Measurements from ENCODE around the gene MTCH2. TPM values are rescaled to one million over a fixed set of nuclear protein-coding genes. Genes with fewer than 3 reads are reported as not detected.

Gene MTCH2
- total and polyA plus RNA-seq, 10 donors, result 21.5 to 47.1 (median 36.5) TPM

DNA sequence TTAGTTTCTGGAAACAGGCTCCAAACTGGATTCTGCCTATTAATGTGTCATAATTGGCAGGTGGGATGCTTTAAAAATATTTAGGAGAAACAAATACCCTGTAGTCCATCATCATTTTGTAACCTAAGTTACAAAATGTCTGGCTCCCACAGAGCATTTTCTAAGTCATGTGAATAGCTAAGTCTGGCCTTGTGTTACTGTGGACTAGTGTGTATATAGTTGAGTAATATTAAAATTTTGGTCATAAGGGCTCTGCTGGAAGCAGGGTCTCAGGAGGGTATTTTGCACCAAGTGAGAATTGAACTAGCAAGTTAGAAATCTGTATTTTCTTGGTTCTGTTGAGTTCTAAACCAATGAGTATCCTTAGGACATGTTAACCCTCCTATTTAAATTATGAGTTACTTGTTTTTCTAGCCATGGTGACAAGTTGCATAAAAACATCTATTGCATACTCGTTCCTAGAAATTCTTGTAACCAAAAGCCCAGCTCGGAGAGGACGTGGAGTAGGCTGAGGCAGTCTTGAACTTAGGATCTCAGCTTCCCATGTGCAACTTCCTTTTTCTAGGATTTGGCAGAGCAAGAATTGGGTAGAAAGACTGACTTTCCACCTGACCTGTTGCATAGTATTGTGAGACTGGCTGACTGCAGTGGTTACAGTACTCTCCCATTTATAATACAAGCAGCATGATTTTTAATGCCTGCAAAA lies 71.6 kb downstream of the MTCH2 start:
- no peak for DNase-seq
- TF ChIP-seq, protein P1, sequence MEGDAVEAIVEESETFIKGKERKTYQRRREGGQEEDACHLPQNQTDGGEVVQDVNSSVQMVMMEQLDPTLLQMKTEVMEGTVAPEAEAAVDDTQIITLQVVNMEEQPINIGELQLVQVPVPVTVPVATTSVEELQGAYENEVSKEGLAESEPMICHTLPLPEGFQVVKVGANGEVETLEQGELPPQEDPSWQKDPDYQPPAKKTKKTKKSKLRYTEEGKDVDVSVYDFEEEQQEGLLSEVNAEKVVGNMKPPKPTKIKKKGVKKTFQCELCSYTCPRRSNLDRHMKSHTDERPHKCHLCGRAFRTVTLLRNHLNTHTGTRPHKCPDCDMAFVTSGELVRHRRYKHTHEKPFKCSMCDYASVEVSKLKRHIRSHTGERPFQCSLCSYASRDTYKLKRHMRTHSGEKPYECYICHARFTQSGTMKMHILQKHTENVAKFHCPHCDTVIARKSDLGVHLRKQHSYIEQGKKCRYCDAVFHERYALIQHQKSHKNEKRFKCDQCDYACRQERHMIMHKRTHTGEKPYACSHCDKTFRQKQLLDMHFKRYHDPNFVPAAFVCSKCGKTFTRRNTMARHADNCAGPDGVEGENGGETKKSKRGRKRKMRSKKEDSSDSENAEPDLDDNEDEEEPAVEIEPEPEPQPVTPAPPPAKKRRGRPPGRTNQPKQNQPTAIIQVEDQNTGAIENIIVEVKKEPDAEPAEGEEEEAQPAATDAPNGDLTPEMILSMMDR (IDR thresholded peaks at IDR 0.05 in 8 of 11, conservative IDR thresholded peaks at IDR 0.05 in 3 of 11), result no peak
- no peak for TF ChIP-seq POLR2AphosphoS5 (IDR thresholded peaks at IDR 0.05)
- TF ChIP-seq POLR2A (IDR thresholded peaks at IDR 0.05), result no peak
- Histone ChIP-seq H3K36me3 (peaks cover 9 to 75% (median 57%) of the 10 kb centered on the region in 6 donors), H3K27me3 (replicated peaks in 1 of 7) (no peaks in the 10 kb centered on the region), H3K27ac (no peak overlapping the region), H3K9me3 (no peaks in the 10 kb centered on the region), H3K4me3 (no peak overlapping the region), H3K4me1 (peaks cover 6 to 68% (median 14%) of the 10 kb centered on the region in 6 donors)
- WGBS, 5 donors, result 63 to 83% (median 76%) methylated on average over 3 of the region's 3 CpGs
- intact Hi-C loops (cut with DNase I; ENCODE audit: low total_unique reads), result no loop called here

DNA sequence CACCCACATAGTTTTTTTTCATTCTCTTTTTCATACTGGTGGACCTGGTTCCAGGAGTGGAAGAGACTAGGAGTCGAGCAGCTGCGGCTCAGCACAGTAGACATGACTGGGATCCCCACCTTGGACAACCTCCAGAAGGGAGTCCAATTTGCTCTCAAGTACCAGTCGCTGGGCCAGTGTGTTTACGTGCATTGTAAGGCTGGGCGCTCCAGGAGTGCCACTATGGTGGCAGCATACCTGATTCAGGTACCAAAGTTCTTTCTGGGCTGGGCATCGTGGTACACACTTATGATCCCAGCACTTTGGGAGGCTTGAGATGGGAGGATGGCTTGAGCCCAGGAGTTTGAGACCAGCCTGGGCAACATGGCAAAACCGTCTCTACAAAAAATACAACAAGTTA lies 72.7 kb downstream of the MTCH2 start:
- WGBS, 5 donors, result 95 to 99% (median 98%) methylated on average over 7 of the region's 7 CpGs
- intact Hi-C loops (cut with DNase I; ENCODE audit: low total_unique reads), result no loop called here
- Histone ChIP-seq H3K9me3 (no peaks in the 10 kb centered on the region), H3K27ac (no peak overlapping the region), H3K27me3 (replicated peaks in 1 of 7) (no peaks in the 10 kb centered on the region), H3K36me3 (peaks cover 9 to 63% (median 45%) of the 10 kb centered on the region in 6 donors), H3K4me1 (peaks cover 11 to 65% (median 20%) of the 10 kb centered on the region in 6 donors), H3K4me3 (no peak overlapping the region)
- DNase-seq, result peak; percentile 10
- TF ChIP-seq, protein P1 (IDR thresholded peaks at IDR 0.05 in 8 of 11, conservative IDR thresholded peaks at IDR 0.05 in 3 of 11), result no peak
- TF ChIP-seq POLR2AphosphoS5 (IDR thresholded peaks at IDR 0.05), result no peak
- no peak for TF ChIP-seq POLR2A (IDR thresholded peaks at IDR 0.05)

Small RNAs within 50 kb of the gene (small RNA-seq; reads per million reads assigned to genes)
- 0 reads per million in 4 donors for gene RNU5E-10P

Other genes with a start within 250 kb of the MTCH2 start
- 10 to 100 TPM; 26.3 to 48.4 (median 43.2) TPM for gene SLC39A13, start 234.0 kb downstream of the MTCH2 start, total RNA-seq
- 10 to 100 TPM; 21.7 to 40.2 (median 26.0) TPM for gene SLC39A13, start 234.0 kb downstream of the MTCH2 start, polyA plus RNA-seq
- 10 to 100 TPM; 59.7 to 80.8 (median 66.4) TPM for gene PSMC3, start 216.1 kb downstream of the MTCH2 start, total RNA-seq
- gene PSMC3, start 216.1 kb downstream of the MTCH2 start, polyA plus RNA-seq, result 100 to 1,000 TPM in 1 of 3 donors, 10 to 100 TPM in 2; 64.3 to 105 (median 90.0) TPM
- 1 to 10 TPM in 3 of 7 donors, under 1 TPM in 2, not detected in 2; 0.42 to 1.6 (median 1.2) TPM for gene RAPSN, start 193.4 kb downstream of the MTCH2 start, total RNA-seq
- gene RAPSN, start 193.4 kb downstream of the MTCH2 start, polyA plus RNA-seq, result 1 to 10 TPM in 1 of 3 donors, under 1 TPM in 2; 0.53 to 1.5 (median 0.74) TPM
- gene CELF1, start 89.4 kb downstream of the MTCH2 start, total RNA-seq, result 100 to 1,000 TPM; 107 to 171 (median 122) TPM
- gene CELF1, start 89.4 kb downstream of the MTCH2 start, polyA plus RNA-seq, result 10 to 100 TPM; 18.5 to 39.2 (median 30.9) TPM
- 100 to 1,000 TPM in 1 of 7 donors, 10 to 100 TPM in 6; 26.1 to 101 (median 30.6) TPM for gene PTPMT1, start 77.0 kb downstream of the MTCH2 start, total RNA-seq
- gene PTPMT1, start 77.0 kb downstream of the MTCH2 start, polyA plus RNA-seq, result 10 to 100 TPM; 40.9 to 55.2 (median 47.4) TPM
- 10 to 100 TPM; 14.3 to 22.4 (median 19.4) TPM for gene KBTBD4, start 63.6 kb downstream of the MTCH2 start, total RNA-seq
- 10 to 100 TPM in 1 of 3 donors, 1 to 10 TPM in 2; 8.7 to 13.3 (median 9.7) TPM for gene KBTBD4, start 63.6 kb downstream of the MTCH2 start, polyA plus RNA-seq
- 10 to 100 TPM; 53.1 to 76.7 (median 68.5) TPM for gene NDUFS3, start 63.5 kb downstream of the MTCH2 start, total RNA-seq
- gene NDUFS3, start 63.5 kb downstream of the MTCH2 start, polyA plus RNA-seq, result 100 to 1,000 TPM; 122 to 141 (median 137) TPM
- gene FAM180B, start 55.9 kb downstream of the MTCH2 start, total RNA-seq, result not detected
- under 1 TPM in 2 of 3 donors, not detected in 1; 0.07 to 0.22 TPM for gene FAM180B, start 55.9 kb downstream of the MTCH2 start, polyA plus RNA-seq
- gene C1QTNF4, start 48.1 kb downstream of the MTCH2 start, total RNA-seq, result 1 to 10 TPM in 2 of 7 donors, under 1 TPM in 5; 0.41 to 2.5 (median 0.93) TPM
- 1 to 10 TPM; 1.6 to 1.9 (median 1.8) TPM for gene C1QTNF4, start 48.1 kb downstream of the MTCH2 start, polyA plus RNA-seq
- 1 to 10 TPM; 1.1 to 5.1 (median 2.2) TPM for gene AGBL2, start 72.8 kb upstream of the MTCH2 start, total RNA-seq
- 1 to 10 TPM; 2.0 to 3.6 (median 2.9) TPM for gene AGBL2, start 72.8 kb upstream of the MTCH2 start, polyA plus RNA-seq
- gene FNBP4, start 124.8 kb upstream of the MTCH2 start, total RNA-seq, result 100 to 1,000 TPM; 114 to 217 (median 157) TPM
- gene FNBP4, start 124.8 kb upstream of the MTCH2 start, polyA plus RNA-seq, result 10 to 100 TPM; 32.0 to 59.2 (median 51.2) TPM
- gene NUP160, start 205.8 kb upstream of the MTCH2 start, total RNA-seq, result 10 to 100 TPM; 39.8 to 54.8 (median 46.9) TPM
- gene NUP160, start 205.8 kb upstream of the MTCH2 start, polyA plus RNA-seq, result 10 to 100 TPM; 16.0 to 20.3 (median 16.0) TPM

Measured in spleen (tissue), 11 donors.